IMR-90 (cell line): ENCODE data around the gene ZNF850. TPM values are rescaled to one million over a fixed set of nuclear protein-coding genes. Genes with fewer than 3 reads are reported as not detected.

Experiments used
- ATAC-seq: fragments of 200-7000 bp; cut with Tn5 transposase; 2 replicates; pipeline ENCODE4 v1.9.1; 2020; ENCODE audit warnings: low read depth, mild to moderate bottlenecking, moderate library complexity
- BruUV-seq: library from RNA; stranded (reverse); fragments of 400-500 nt; replicated peaks from 2 replicates; lab custom pipeline; 2021; lab: Mats Ljungman, UMichigan
- CTCF ChIA-PET: fragments of 300-600 bp; formaldehyde crosslinking; extraction: SDS; loops from one replicate; lab custom pipeline; 2021; ENCODE audit warnings: antibody characterized with exemption; lab: Yijun Ruan, JAX
- POLR2A ChIA-PET: fragments of 300-600 bp; sonication (Branson Sonifier 250); formaldehyde crosslinking; loops from one replicate; lab custom pipeline; 2022; ENCODE audit warnings: antibody characterized with exemption; ENCODE audit not compliant: unreplicated experiment; lab: Charles Lee
- DNase-seq: peaks from one replicate; pipeline ENCODE4 v3.0.0; 2013
- H2AFZ ChIP-seq: replicated peaks from 2 replicates; pipeline ENCODE3; 2013; ENCODE audit warnings: low read length, mild to moderate bottlenecking; ENCODE audit not compliant: poor library complexity
- H2AK5ac ChIP-seq: 2 replicates; pipeline ENCODE4 v1.6.1; 2013; ENCODE audit warnings: low read depth, low read length, inconsistent platforms
- H2AK9ac ChIP-seq: replicated peaks from 2 replicates; pipeline ENCODE3; 2013; ENCODE audit warnings: mild to moderate bottlenecking, low read depth, low read length, moderate library complexity; ENCODE audit not compliant: poor library complexity
- H2BK120ac ChIP-seq: 2 replicates; pipeline ENCODE4 v1.6.1; 2013; ENCODE audit warnings: low read depth, low read length, inconsistent platforms
- H2BK15ac ChIP-seq: 3 replicates; pipeline ENCODE4 v1.6.1; 2013; ENCODE audit warnings: low read depth, low read length, inconsistent platforms
- H2BK20ac ChIP-seq: 2 replicates; pipeline ENCODE4 v1.6.1; 2013; ENCODE audit warnings: low read depth, mild to moderate bottlenecking, inconsistent platforms, low read length, moderate library complexity
- H2BK5ac ChIP-seq: 2 replicates; pipeline ENCODE4 v1.6.1; 2013; ENCODE audit warnings: mild to moderate bottlenecking, low read depth, low read length, inconsistent platforms; ENCODE audit not compliant: poor library complexity, severe bottlenecking
- H3K14ac ChIP-seq: replicated peaks from 2 replicates; pipeline ENCODE4 v1.6.1; 2013; ENCODE audit warnings: low read depth, low read length, inconsistent platforms
- H3K18ac ChIP-seq: 2 replicates; pipeline ENCODE4 v1.6.1; 2013; ENCODE audit warnings: low read depth, low read length, control low read depth
- H3K23ac ChIP-seq: 2 replicates; pipeline ENCODE4 v1.6.1; 2013; ENCODE audit warnings: low read depth, low read length, inconsistent platforms
- H3K27ac ChIP-seq: 2 replicates; pipeline ENCODE4 v1.5.1; 2013; ENCODE audit warnings: mild to moderate bottlenecking, control low read depth, low read length; ENCODE audit not compliant: insufficient read depth
- H3K27me3 ChIP-seq: 2 replicates; pipeline ENCODE4 v1.6.1; 2013; ENCODE audit warnings: low read length; ENCODE audit not compliant: control insufficient read depth, insufficient read depth
- H3K36me3 ChIP-seq: 2 replicates; pipeline ENCODE4 v1.6.1; 2013; ENCODE audit warnings: low read length, mixed read lengths; ENCODE audit not compliant: control insufficient read depth, insufficient read depth
- H3K4ac ChIP-seq: 2 replicates; pipeline ENCODE4 v1.6.1; 2013; ENCODE audit warnings: low read depth, low read length, inconsistent platforms
- H3K4me1 ChIP-seq: 2 replicates; pipeline ENCODE4 v1.6.1; 2013; ENCODE audit warnings: low read length, mixed read lengths; ENCODE audit not compliant: control insufficient read depth, insufficient read depth
- H3K4me2 ChIP-seq: 2 replicates; pipeline ENCODE4 v1.6.1; 2013; ENCODE audit warnings: low read depth, mild to moderate bottlenecking, control low read depth, low read length, moderate library complexity
- H3K4me3 ChIP-seq: 2 replicates; pipeline ENCODE4 v1.5.1; 2013; ENCODE audit warnings: low read depth, mild to moderate bottlenecking, control low read depth, low read length, moderate library complexity; ENCODE audit not compliant: insufficient read depth
- H3K56ac ChIP-seq: 2 replicates; pipeline ENCODE4 v1.6.1; 2013; ENCODE audit warnings: low read length, inconsistent platforms; ENCODE audit not compliant: insufficient read depth; ENCODE audit errors: extremely low read depth
- H3K79me1 ChIP-seq, 2 experiments: 2 replicates each; pipeline ENCODE4 v1.6.1; 2013; ENCODE audit warnings: low read length in 2 of 2, inconsistent platforms in 1 of 2, low read depth in 1 of 2
- H3K9ac ChIP-seq: 2 replicates; pipeline ENCODE4 v1.6.1; 2013; ENCODE audit warnings: low read depth, low read length, control low read depth
- H3K9me1 ChIP-seq: 2 replicates; pipeline ENCODE4 v1.6.1; 2013; ENCODE audit warnings: low read length, inconsistent platforms; ENCODE audit not compliant: insufficient read depth
- H3K9me3 ChIP-seq: 2 replicates; pipeline ENCODE4 v1.6.1; 2013; ENCODE audit warnings: low read length; ENCODE audit not compliant: control insufficient read depth, insufficient read depth
- H4K20me1 ChIP-seq: 2 replicates; pipeline ENCODE4 v1.6.1; 2013; ENCODE audit warnings: low read length, inconsistent platforms; ENCODE audit not compliant: insufficient read depth
- H4K5ac ChIP-seq: 2 replicates; pipeline ENCODE4 v1.6.1; 2013; ENCODE audit warnings: mild to moderate bottlenecking, low read depth, low read length, control low read depth
- H4K8ac ChIP-seq, 2 experiments: 2 replicates each; pipeline ENCODE4 v1.6.1; 2013; ENCODE audit warnings: low read depth in 2 of 2, low read length in 2 of 2, control low read depth in 1 of 2, inconsistent platforms in 1 of 2
- H4K91ac ChIP-seq: 2 replicates; pipeline ENCODE4 v1.6.1; 2013; ENCODE audit warnings: low read depth, low read length, inconsistent platforms; ENCODE audit not compliant: insufficient read depth
- MAFK ChIP-seq: IDR thresholded peaks from 2 replicates; pipeline ENCODE4 v1.6.1; 2012; ENCODE audit warnings: low read depth, low read length, improper control_type of control experiment
- RFX5 ChIP-seq: IDR thresholded peaks from 2 replicates; pipeline ENCODE4 v1.8.0; 2012; ENCODE audit warnings: low read depth, mild to moderate bottlenecking, low read length, moderate library complexity
- WGBS, 2 experiments: methylation state at CpG; one replicate each; pipeline versions ENCODE4 v1.1.5 to v1.1.7; 2013; ENCODE audit warnings: missing lambda C conversion rate in 2 of 2; ENCODE audit not compliant: insufficient read length in 1 of 2; ENCODE audit errors: extremely low coverage in 2 of 2; 5-methylcytosine and 5-hydroxymethylcytosine counted together
- dilution Hi-C: fragments of 300-500 bp; cut with HindIII; formaldehyde crosslinking; loops from one replicate; pipeline ENCODE4 v1.14.3; 2018; ENCODE audit warnings: low sequenced_read_pairs; ENCODE audit not compliant: unreplicated experiment
- in situ Hi-C: fragments of 300-500 bp; cut with MboI; formaldehyde crosslinking; loops from 3 replicates; pipeline ENCODE4 v1.14.3; 2019; ENCODE audit warnings: low sequenced_read_pairs, inconsistent platforms, mixed read lengths
- intact Hi-C: fragments of 100-400 bp; cut with micrococcal nuclease; formaldehyde crosslinking; loops from 2 replicates; pipeline ENCODE4 v1.10.0; 2022
- polyA plus RNA-seq, 3 experiments: library from polyadenylated mRNA; depleted of rRNA; stranded (reverse); fragments of >200 nt; gene quantifications; 2 replicates each; pipeline ENCODE4 v1.2.3, GENCODE V29; 2012; ENCODE audit warnings: low replicate concordance in 1 of 3
- total RNA-seq: library from RNA; depleted of rRNA; stranded (reverse); fragments of >200 nt; gene quantifications from 2 replicates; pipeline ENCODE4 v1.2.3, GENCODE V29; 2012

The ZNF850 gene
- total and polyA plus RNA-seq, 2 of the 4 experiments (the other 2 are of a cell fraction), result 1.1 to 7.2 TPM

DNA sequence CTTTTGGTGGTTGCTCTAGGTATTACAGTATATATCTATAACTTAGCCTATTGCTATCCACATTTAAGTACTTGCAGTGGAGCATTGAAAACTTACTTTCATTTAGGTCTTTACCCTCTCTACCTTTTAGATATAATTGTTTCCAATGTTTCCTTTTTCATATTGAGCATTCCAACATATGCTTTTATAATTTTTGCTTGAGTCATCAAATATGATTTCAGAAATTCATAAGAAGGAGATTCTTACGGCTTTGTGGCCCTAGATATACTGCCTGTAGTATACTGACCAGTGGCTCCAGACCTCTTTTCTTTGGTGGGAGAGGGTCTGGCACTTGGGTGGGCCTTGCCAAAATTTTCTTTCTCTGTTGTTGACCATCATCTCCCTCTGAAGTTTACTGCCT lies 32.8 kb upstream of the ZNF850 start:
- Histone ChIP-seq H3K9me3 (peaks cover 54% of the 10 kb centered on the region), H2AK9ac (no peak overlapping the region), H2BK120ac (no peak overlapping the region), H4K5ac (no peak overlapping the region), H2BK15ac (no peak overlapping the region), H2AFZ (no peak overlapping the region), H3K36me3 (peaks cover 16% of the 10 kb centered on the region), H3K9ac (no peak overlapping the region), H2BK5ac (no peak overlapping the region), H3K79me1 (no peaks in the 10 kb centered on the region; a peak in 1 of 4 replicates), H3K4me3 (no peak overlapping the region), H3K18ac (no peak overlapping the region), H3K4me1 (no peaks in the 10 kb centered on the region), H3K27me3 (no peaks in the 10 kb centered on the region), H3K14ac (no peak overlapping the region), H2AK5ac (no peak overlapping the region), H3K9me1 (no peaks in the 10 kb centered on the region), H2BK20ac (no peak overlapping the region), H3K27ac (no peak overlapping the region), H3K4me2 (no peak overlapping the region), H4K20me1 (no peaks in the 10 kb centered on the region), H4K8ac (no peak overlapping the region), H4K91ac (no peak overlapping the region), H3K4ac (no peak overlapping the region), H3K56ac (no peak overlapping the region), H3K23ac (no peak overlapping the region)
- POLR2A ChIA-PET, result interaction anchor here (0.7 kb wide), 1 partner anchor 45 kb away, joined by 12 read pairs; no protein-coding TSS in a partner anchor
- CTCF ChIA-PET, result no interaction called here
- TF ChIP-seq MAFK (peak; percentile 89), RFX5 (no peak)
- in situ Hi-C loops (no loop called here), dilution Hi-C loops (no loop called here), intact Hi-C loops (no loop called here)
- WGBS, 2 experiments, result no CpG with 5 or more reads among the region's 1 CpG
- BruUV-seq, result no TSS peak
- DNase-seq (no peak), ATAC-seq (no peak)
